BJ (cell line): ENCODE data around the gene TEK. TPM values are rescaled to one million over a fixed set of nuclear protein-coding genes. Genes with fewer than 3 reads are reported as not detected.

ENCODE experiments used
- CTCF ChIA-PET: fragments of 350-600 bp; formaldehyde crosslinking; extraction: SDS; loops from one replicate; lab custom pipeline; 2021; ENCODE audit warnings: antibody characterized with exemption, inconsistent platforms; lab: Yijun Ruan, JAX
- POLR2A ChIA-PET: fragments of 300-600 bp; sonication (Branson Sonifier 250); formaldehyde crosslinking; extraction: SDS; loops from one replicate; lab custom pipeline; 2021; ENCODE audit warnings: antibody characterized with exemption; lab: Charles Lee
- DNase-seq: peaks from one replicate; pipeline ENCODE4 v3.0.0-alpha.2; 2011; ENCODE audit warnings: low read depth
- H3K27me3 ChIP-seq: 2 replicates; pipeline ENCODE4 v1.6.0; 2011; ENCODE audit warnings: low read length; ENCODE audit not compliant: control insufficient read depth, insufficient read depth
- H3K36me3 ChIP-seq: 2 replicates; pipeline ENCODE4 v1.5.1; 2011; ENCODE audit warnings: low read length; ENCODE audit not compliant: control insufficient read depth, insufficient read depth
- H3K4me3 ChIP-seq: 2 replicates; pipeline ENCODE4 v1.5.1; 2011; ENCODE audit warnings: low read depth, mild to moderate bottlenecking, control low read depth, low read length
- CTCF ChIP-seq: IDR thresholded peaks from 2 replicates; pipeline ENCODE4 v1.5.1; 2011; ENCODE audit warnings: low read depth, mild to moderate bottlenecking, control low read depth, inconsistent platforms, low read length, moderate library complexity; ENCODE audit not compliant: insufficient read depth
- polyA plus RNA-seq: library from polyadenylated mRNA; depleted of rRNA; stranded (reverse); fragments of >200 nt; gene quantifications from 2 replicates; pipeline ENCODE4 v1.2.3, GENCODE V29; 2011

TEK gene
- polyA plus RNA-seq, 1 experiment = 0.60 TPM

- no peak for DNase-seq
- ChIA-PET POLR2A (no interaction called here), CTCF (interaction anchor here (1.0 to 1.8 kb wide), 3 partner anchors 15 to 20 kb away, joined by 3 to 11 read pairs (median 3); no protein-coding TSS in a partner anchor)
- H3K4me3 ChIP-seq = no peak overlapping the region
- no peak for TF ChIP-seq CTCF
- H3K27me3 ChIP-seq = no peaks in the 10 kb centered on the region; the same call in 1 of the 2 replicates
- no peaks in the 10 kb centered on the region for H3K36me3 ChIP-seq
Measured at GRCh38 chr9:27260789-27261516, 151.9 kb downstream of the TEK start.

- no peaks in the 10 kb centered on the region; the same call in 1 of the 2 replicates for H3K27me3 ChIP-seq
- H3K36me3 ChIP-seq = no peaks in the 10 kb centered on the region
- TF ChIP-seq CTCF = no peak
- POLR2A ChIA-PET = no interaction called here
- CTCF ChIA-PET = interaction anchor here (1.1 kb wide), 1 partner anchor 15 kb away, joined by 3 read pairs; no protein-coding TSS in a partner anchor
- H3K4me3 ChIP-seq = no peak overlapping the region
- DNase-seq = no peak
Measured at GRCh38 chr9:27261517-27262211, 152.6 kb downstream of the TEK start.

- ChIA-PET POLR2A (no interaction called here), CTCF (interaction anchor here (1.1 kb wide), 1 partner anchor 239 kb away, joined by 3 read pairs; no protein-coding TSS in a partner anchor)
- TF ChIP-seq CTCF = no peak
- H3K36me3 ChIP-seq = no peaks in the 10 kb centered on the region
- no peak for DNase-seq
- H3K4me3 ChIP-seq = no peak overlapping the region
- no peaks in the 10 kb centered on the region for H3K27me3 ChIP-seq
Measured at GRCh38 chr9:27272103-27272502, 163.1 kb downstream of the TEK start.

GRCh38 chr9:27273186-27273585 lies 164.2 kb downstream of the TEK start:
- no peak for DNase-seq
- Histone ChIP-seq H3K36me3 (no peaks in the 10 kb centered on the region), H3K4me3 (no peak overlapping the region), H3K27me3 (no peaks in the 10 kb centered on the region)
- TF ChIP-seq CTCF = no peak
- POLR2A ChIA-PET = no interaction called here
- CTCF ChIA-PET = no interaction called here
